DOHH2 (cell line): ENCODE measurements around the gene TBC1D2.

Source experiments
- H3F3A ChIP-seq: fragments of 200-600 bp; sonication (generic), shearing (Covaris generic); 2 replicates; pipeline ENCODE4 v1.6.0; 2016; ENCODE audit warnings: antibody characterized with exemption, mild to moderate bottlenecking; ENCODE audit not compliant: control insufficient read depth, insufficient read depth
- H3K27ac ChIP-seq: fragments of 200-600 bp; sonication (generic); 2 replicates; pipeline ENCODE4 v1.5.1; 2014; ENCODE audit warnings: low read depth, mild to moderate bottlenecking, low read length, moderate library complexity
- H3K27me3 ChIP-seq: fragments of 200-600 bp; sonication (generic); 2 replicates; pipeline ENCODE4 v1.6.1; 2014; ENCODE audit warnings: mild to moderate bottlenecking, low read length, mixed read lengths; ENCODE audit not compliant: control insufficient read depth
- H3K36me3 ChIP-seq: fragments of 200-600 bp; sonication (generic); 2 replicates; pipeline ENCODE4 v1.6.1; 2014; ENCODE audit warnings: mild to moderate bottlenecking, low read length, moderate library complexity, mixed read lengths; ENCODE audit not compliant: control insufficient read depth
- H3K4me1 ChIP-seq: fragments of 200-600 bp; sonication (generic); 2 replicates; pipeline ENCODE4 v1.6.1; 2014; ENCODE audit warnings: mild to moderate bottlenecking, low read length, mixed read lengths; ENCODE audit not compliant: control insufficient read depth
- H3K4me2 ChIP-seq: fragments of 200-600 bp; sonication (generic); 2 replicates; pipeline ENCODE4 v1.6.0; 2014; ENCODE audit warnings: mild to moderate bottlenecking, low read length, moderate library complexity
- H3K4me3 ChIP-seq: fragments of 200-600 bp; sonication (generic); 2 replicates; pipeline ENCODE4 v1.5.1; 2014; ENCODE audit warnings: mild to moderate bottlenecking, low read length, mixed read lengths
- H3K79me2 ChIP-seq: fragments of 200-600 bp; sonication (generic); 2 replicates; pipeline ENCODE4 v1.6.1; 2014; ENCODE audit warnings: mild to moderate bottlenecking, low read length, mixed read lengths; ENCODE audit not compliant: control insufficient read depth
- H3K9me2 ChIP-seq: fragments of 200-600 bp; sonication (generic); replicated peaks from 2 replicates; pipeline ENCODE4 v1.6.1; 2014; ENCODE audit warnings: mild to moderate bottlenecking, low read length, mixed read lengths; ENCODE audit not compliant: control insufficient read depth
- H3K9me3 ChIP-seq: fragments of 200-600 bp; sonication (generic); 2 replicates; pipeline ENCODE4 v1.6.1; 2014; ENCODE audit warnings: antibody characterized with exemption, low read length, mixed read lengths; ENCODE audit not compliant: control insufficient read depth, insufficient read depth
- H4K20me1 ChIP-seq: fragments of 200-600 bp; sonication (generic); 2 replicates; pipeline ENCODE4 v1.6.0; 2014; ENCODE audit warnings: low read depth, mild to moderate bottlenecking, antibody characterized with exemption, low read length, moderate library complexity; ENCODE audit not compliant: control insufficient read depth, insufficient read depth
- EZH2phosphoT487 ChIP-seq: fragments of 200-600 bp; sonication (generic); IDR thresholded peaks from 2 replicates; pipeline ENCODE4 v1.6.1; 2017; ENCODE audit warnings: borderline replicate concordance, mild to moderate bottlenecking, antibody characterized with exemption, low read length, moderate library complexity, mixed read lengths
- TF ChIP-seq, protein P1 (sequence below): fragments of 200-600 bp; sonication (generic); IDR thresholded peaks from one replicate; pipeline ENCODE4 v1.5.1; 2014; ENCODE audit warnings: antibody characterized with exemption, mild to moderate bottlenecking, low read depth, low read length; ENCODE audit not compliant: poor library complexity, severe bottlenecking

Gene TBC1D2

DNA sequence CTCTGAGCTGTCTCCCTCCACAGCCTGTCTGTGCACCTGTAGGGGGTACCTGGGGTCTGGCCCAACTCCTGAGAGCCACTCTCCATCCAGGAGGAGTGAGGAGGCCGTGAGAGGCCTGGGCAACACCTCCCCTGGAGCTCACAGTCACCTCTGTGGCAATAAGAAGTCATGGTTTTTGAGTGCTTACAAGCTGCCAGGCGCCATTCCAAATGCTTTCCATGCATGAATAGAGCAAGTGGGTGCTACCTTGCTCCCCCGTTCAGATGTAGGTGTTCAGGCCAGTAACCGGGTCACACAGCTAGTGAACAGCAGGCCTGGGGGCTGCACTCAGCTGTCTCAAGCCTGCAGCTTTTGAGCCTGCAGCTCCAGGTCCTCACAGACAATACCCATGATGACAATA is 93.6 kb downstream of the TBC1D2 start:
- no peaks in the 10 kb centered on the region for H3K79me2 ChIP-seq
- H3F3A ChIP-seq, result no peaks in the 10 kb centered on the region
- no peak overlapping the region for H3K4me3 ChIP-seq
- TF ChIP-seq EZH2phosphoT487, result no peak
- TF ChIP-seq, protein P1, sequence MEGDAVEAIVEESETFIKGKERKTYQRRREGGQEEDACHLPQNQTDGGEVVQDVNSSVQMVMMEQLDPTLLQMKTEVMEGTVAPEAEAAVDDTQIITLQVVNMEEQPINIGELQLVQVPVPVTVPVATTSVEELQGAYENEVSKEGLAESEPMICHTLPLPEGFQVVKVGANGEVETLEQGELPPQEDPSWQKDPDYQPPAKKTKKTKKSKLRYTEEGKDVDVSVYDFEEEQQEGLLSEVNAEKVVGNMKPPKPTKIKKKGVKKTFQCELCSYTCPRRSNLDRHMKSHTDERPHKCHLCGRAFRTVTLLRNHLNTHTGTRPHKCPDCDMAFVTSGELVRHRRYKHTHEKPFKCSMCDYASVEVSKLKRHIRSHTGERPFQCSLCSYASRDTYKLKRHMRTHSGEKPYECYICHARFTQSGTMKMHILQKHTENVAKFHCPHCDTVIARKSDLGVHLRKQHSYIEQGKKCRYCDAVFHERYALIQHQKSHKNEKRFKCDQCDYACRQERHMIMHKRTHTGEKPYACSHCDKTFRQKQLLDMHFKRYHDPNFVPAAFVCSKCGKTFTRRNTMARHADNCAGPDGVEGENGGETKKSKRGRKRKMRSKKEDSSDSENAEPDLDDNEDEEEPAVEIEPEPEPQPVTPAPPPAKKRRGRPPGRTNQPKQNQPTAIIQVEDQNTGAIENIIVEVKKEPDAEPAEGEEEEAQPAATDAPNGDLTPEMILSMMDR, result no peak
- H3K9me3 ChIP-seq, result no peaks in the 10 kb centered on the region
- no peaks in the 10 kb centered on the region for H3K9me2 ChIP-seq
- H4K20me1 ChIP-seq, result no peaks in the 10 kb centered on the region
- H3K27me3 ChIP-seq, result no peaks in the 10 kb centered on the region; the same call in 1 of the 2 replicates
- no peaks in the 10 kb centered on the region for H3K36me3 ChIP-seq
- no peak overlapping the region for H3K4me2 ChIP-seq
- no peaks in the 10 kb centered on the region for H3K4me1 ChIP-seq
- no peak overlapping the region for H3K27ac ChIP-seq

- Histone ChIP-seq H4K20me1 (no peaks in the 10 kb centered on the region), H3K27ac (no peak overlapping the region), H3K9me3 (no peaks in the 10 kb centered on the region), H3K79me2 (no peaks in the 10 kb centered on the region), H3K9me2 (no peaks in the 10 kb centered on the region), H3K4me2 (no peak overlapping the region), H3K36me3 (no peaks in the 10 kb centered on the region), H3K4me3 (no peak overlapping the region), H3F3A (no peaks in the 10 kb centered on the region), H3K4me1 (no peaks in the 10 kb centered on the region), H3K27me3 (no peaks in the 10 kb centered on the region)
- no peak for TF ChIP-seq EZH2phosphoT487
Observed at GRCh38 chr9:98159790-98160189, 95.7 kb downstream of the TBC1D2 start.

DNA sequence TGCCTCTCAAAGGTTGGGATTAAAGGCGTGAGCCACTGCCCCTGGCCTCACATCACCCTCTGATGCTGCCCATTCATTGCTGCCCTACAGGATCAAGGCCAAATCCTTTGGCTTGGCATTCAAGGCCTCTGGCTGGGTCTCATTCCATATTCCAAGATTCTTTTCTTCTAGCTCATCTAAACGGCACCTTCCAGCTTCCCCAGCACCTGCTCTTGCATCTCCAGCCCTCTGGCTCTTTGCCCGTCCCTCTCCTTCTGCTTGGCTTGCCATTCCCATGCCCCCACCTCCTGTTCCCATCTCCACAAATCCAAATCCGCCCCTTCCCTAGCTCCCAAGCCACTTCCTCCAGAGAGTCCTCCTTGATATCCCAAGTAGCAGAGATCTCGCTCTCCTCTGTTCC is 96.1 kb downstream of the TBC1D2 start:
- TF ChIP-seq, protein P1, result no peak
- no peak for TF ChIP-seq EZH2phosphoT487
- no peaks in the 10 kb centered on the region for H3F3A ChIP-seq
- no peaks in the 10 kb centered on the region for H3K9me3 ChIP-seq
- H3K4me3 ChIP-seq, result no peak overlapping the region
- H3K4me1 ChIP-seq, result no peaks in the 10 kb centered on the region
- no peaks in the 10 kb centered on the region for H3K27me3 ChIP-seq
- no peaks in the 10 kb centered on the region for H3K9me2 ChIP-seq
- H4K20me1 ChIP-seq, result no peaks in the 10 kb centered on the region
- H3K79me2 ChIP-seq, result no peaks in the 10 kb centered on the region
- no peak overlapping the region for H3K4me2 ChIP-seq
- no peak overlapping the region for H3K27ac ChIP-seq
- H3K36me3 ChIP-seq, result no peaks in the 10 kb centered on the region

DNA sequence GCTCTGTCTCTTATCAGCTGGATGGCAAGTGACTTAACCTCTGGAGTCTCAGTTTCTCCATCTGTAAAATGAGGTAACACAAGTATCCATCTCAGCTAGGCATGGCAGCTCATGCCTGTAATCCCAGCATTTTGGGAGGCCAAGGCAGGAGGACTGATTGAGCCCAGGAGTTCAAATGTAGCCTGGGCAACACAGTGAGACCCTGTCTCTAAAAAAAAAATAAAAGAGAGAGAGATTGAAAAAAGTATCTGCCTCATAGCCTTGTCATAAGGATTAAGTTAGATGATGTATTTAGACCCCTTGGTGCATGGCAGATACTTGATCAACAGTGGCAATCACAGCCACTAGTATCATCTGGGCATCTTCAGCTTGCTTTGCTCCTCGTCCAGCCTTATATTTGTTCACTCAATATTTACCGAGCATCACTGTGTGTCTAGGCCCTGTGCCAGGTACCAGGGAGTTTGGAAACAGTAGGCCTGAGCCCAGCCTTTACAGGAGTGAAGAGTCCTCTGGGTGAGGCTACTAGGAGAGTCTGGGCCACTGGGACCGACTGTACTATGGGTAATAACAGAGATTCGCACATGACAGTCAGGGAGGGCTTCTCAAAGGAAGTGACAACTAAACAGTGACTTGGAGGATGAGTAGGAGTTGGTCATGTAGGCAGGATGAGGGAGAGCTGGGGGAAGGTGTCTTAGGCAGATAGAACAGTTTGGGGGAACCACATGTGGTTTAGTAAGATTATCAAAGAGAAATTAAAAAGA is 97.2 kb downstream of the TBC1D2 start:
- no peaks in the 10 kb centered on the region for H3K27me3 ChIP-seq
- H3K9me3 ChIP-seq, result no peaks in the 10 kb centered on the region
- no peaks in the 10 kb centered on the region for H4K20me1 ChIP-seq
- TF ChIP-seq, protein P1, result no peak
- H3K79me2 ChIP-seq, result no peaks in the 10 kb centered on the region
- no peaks in the 10 kb centered on the region for H3K4me1 ChIP-seq
- no peak overlapping the region for H3K27ac ChIP-seq
- no peaks in the 10 kb centered on the region for H3K36me3 ChIP-seq
- no peak overlapping the region for H3K4me2 ChIP-seq
- no peaks in the 10 kb centered on the region for H3F3A ChIP-seq
- no peaks in the 10 kb centered on the region for H3K9me2 ChIP-seq
- no peak overlapping the region for H3K4me3 ChIP-seq
